ENCODE results near the gene OR51B2.

- TF ChIP-seq CTCF (IDR thresholded peaks at IDR 0.05; ENCODE audit: low read depth, low read length, poor library complexity, severe bottlenecking) = no peak
- TF ChIP-seq EZH2phosphoT487 (IDR thresholded peaks at IDR 0.05; ENCODE audit: borderline replicate concordance, low read length) = no peak
Measured at GRCh38 chr11:5283882-5284281, 40.2 kb downstream of the OR51B2 start.

All from DOHH2 (cell line).